Measurements from ENCODE around the gene NCKIPSD. TPM values are rescaled to one million over a fixed set of nuclear protein-coding genes. Genes with fewer than 3 reads are reported as not detected.

Gene NCKIPSD
- total RNA-seq, 2 donors from 2014 or later, result 14.6 to 17.2 TPM

DNA sequence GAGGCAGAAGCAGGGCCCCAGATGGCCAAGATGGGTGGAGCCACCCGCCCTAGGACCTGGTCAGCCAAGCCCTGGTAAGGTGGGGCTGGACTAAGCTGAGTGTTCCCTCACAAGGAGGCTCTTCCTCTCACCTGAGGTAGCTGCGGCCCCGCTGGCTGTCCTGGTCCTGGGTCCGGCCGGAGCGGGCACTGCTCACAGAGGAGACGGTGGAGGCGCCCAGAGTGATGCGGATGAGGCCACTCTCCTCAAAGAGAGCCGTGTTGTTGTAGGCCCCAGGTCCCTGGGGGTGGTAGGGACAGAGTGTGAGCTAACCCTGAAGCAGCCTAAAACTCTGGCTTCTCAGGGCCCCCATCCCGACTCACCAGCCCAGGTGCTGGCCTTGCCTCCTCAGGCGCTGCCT lies 43.1 kb downstream of the NCKIPSD start:
- Mint-ChIP-seq H3K27ac (no peak overlapping the region), H3K4me3 (no peak overlapping the region), H3K27me3 (peaks cover 5% of the 10 kb centered on the region), H3K36me3 (ENCODE audit: low read depth) (peaks cover 5% of the 10 kb centered on the region), H3K4me1 (peaks cover 2% of the 10 kb centered on the region)
- DNase-seq (no peak), ATAC-seq (no peak)
- no peaks in the 10 kb centered on the region for H3K9me3 ChIP-seq (ENCODE audit: control insufficient read depth, low read length, poor library complexity, severe bottlenecking)

DNA sequence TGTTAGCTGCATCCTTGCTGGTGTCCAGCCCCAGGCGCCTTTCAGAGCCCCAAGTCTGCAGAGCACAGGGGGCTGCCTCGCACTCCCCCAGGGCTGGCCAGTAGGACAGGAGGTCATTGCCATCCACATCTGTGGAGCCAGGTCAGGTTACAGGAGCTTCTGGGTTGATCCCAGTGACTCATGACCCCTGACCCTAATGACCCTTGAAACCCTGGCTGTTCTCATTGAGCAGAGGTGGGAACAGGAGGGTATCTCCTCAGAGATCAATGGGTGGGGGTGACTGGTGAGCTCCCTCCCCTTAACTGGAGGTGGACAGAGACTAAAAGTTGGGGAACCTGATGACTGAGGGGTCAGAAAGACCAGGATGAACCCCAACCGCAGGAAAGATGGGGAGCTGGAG lies 44.3 kb downstream of the NCKIPSD start:
- Mint-ChIP-seq H3K4me1 (peaks cover 2% of the 10 kb centered on the region), H3K36me3 (ENCODE audit: low read depth) (peaks cover 5% of the 10 kb centered on the region), H3K4me3 (no peak overlapping the region), H3K27me3 (peaks cover 5% of the 10 kb centered on the region), H3K27ac (no peak overlapping the region)
- DNase-seq, result no peak
- no peaks in the 10 kb centered on the region for H3K9me3 ChIP-seq (ENCODE audit: control insufficient read depth, low read length, poor library complexity, severe bottlenecking)
- ATAC-seq, result no peak

DNA sequence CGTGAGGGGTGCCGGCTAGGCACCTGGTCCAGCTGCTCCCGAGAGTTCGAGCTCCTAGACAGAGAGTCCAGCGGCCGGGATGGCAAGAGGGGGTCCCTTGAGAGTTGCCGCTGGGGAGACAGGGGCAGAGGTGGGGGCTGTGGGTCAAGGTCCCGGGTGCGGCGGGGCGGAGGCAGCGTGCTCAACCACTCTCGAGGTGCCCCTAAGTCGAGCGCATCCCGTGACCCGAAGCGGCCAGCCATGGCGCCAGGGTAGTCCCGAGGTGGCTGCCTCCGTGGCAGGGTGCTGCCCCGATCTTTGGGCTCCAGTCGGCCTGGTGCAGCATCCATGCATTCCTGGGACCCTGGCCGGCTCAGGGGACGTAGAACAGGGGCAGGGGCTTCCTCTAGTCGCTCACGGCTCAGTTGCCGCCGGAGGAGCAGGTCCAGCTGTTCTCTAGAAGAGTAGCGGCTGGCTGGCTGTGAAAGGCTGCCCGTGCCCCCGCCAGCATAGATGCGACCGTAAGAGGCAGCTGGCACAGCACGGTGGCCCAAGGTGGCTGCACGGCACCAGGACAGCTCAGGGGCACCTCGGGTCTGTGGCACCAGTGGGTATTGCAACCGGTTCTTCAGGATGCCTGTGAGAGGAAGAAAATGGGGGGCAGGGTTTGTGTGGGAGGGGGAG lies 45.6 kb downstream of the NCKIPSD start:
- H3K36me3 Mint-ChIP-seq (ENCODE audit: low read depth), result peaks cover 5% of the 10 kb centered on the region
- no peak for DNase-seq

DNA sequence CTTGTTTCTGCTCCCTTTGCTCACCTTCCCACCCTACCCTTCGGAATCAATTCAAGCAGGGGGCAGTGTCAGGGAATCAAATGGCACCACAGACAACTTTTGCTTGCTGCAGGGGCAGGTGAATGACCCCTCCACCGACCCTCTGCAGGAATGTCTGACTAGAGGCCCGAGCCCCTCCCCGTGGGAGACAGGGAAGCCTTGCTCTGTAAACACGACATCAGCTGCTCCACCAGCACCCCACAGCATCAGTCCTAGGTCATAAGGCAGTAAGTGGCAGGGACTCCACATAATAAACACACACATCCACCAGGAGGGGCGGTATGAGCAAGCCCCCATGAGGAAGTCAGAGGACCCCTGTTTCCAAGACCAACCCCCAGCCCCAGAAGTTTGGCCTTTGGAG lies 48.4 kb downstream of the NCKIPSD start:
- no peak for ATAC-seq
- Mint-ChIP-seq H3K4me3 (peak overlapping the region; percentile 33), H3K4me1 (peaks cover 12% of the 10 kb centered on the region), H3K27ac (peak overlapping the region; percentile 80), H3K36me3 (ENCODE audit: low read depth) (no peaks in the 10 kb centered on the region), H3K27me3 (peaks cover 5% of the 10 kb centered on the region)
- no peaks in the 10 kb centered on the region for H3K9me3 ChIP-seq (ENCODE audit: control insufficient read depth, low read length, poor library complexity, severe bottlenecking)
- DNase-seq, result no peak

More for the DNA sequence above, 45.6 kb downstream of the NCKIPSD start:
- no peak for ATAC-seq
- Mint-ChIP-seq H3K4me1 (peaks cover 3% of the 10 kb centered on the region), H3K27me3 (peaks cover 5% of the 10 kb centered on the region), H3K27ac (no peak overlapping the region), H3K4me3 (no peak overlapping the region)
- H3K9me3 ChIP-seq (ENCODE audit: control insufficient read depth, low read length, poor library complexity, severe bottlenecking), result no peaks in the 10 kb centered on the region

DNA sequence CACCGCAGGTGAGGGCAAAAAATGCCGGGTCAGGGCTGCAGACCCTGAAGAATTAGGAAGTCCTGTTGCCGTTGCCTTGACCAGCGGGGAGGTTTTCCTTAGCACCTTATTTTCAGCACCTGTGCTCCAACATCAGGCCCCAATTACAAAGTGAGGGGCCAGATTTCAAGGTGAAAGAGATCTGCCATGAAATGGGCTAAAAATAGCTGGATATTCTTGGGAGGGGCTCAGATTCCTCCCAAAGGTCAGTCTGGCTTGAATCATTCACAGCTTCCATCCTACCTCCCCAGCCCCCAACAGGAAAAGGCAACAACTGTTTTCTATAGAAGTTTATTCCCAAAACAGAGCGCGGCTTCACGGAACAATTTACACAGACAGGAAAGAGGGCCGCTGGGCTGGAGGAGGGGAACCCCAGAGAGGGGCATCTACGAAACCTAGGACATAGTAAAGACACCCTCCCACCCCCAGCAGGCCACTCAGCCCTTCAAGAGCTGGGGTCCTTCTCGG lies 49.5 kb downstream of the NCKIPSD start:
- Mint-ChIP-seq H3K4me1 (peaks cover 12% of the 10 kb centered on the region), H3K27ac (peak overlapping the region; percentile 80), H3K4me3 (peak overlapping the region; percentile 90), H3K27me3 (peaks cover 5% of the 10 kb centered on the region), H3K36me3 (ENCODE audit: low read depth) (no peaks in the 10 kb centered on the region)
- no peak for ATAC-seq
- DNase-seq, result no peak
- H3K9me3 ChIP-seq (ENCODE audit: control insufficient read depth, low read length, poor library complexity, severe bottlenecking), result no peaks in the 10 kb centered on the region

DNA sequence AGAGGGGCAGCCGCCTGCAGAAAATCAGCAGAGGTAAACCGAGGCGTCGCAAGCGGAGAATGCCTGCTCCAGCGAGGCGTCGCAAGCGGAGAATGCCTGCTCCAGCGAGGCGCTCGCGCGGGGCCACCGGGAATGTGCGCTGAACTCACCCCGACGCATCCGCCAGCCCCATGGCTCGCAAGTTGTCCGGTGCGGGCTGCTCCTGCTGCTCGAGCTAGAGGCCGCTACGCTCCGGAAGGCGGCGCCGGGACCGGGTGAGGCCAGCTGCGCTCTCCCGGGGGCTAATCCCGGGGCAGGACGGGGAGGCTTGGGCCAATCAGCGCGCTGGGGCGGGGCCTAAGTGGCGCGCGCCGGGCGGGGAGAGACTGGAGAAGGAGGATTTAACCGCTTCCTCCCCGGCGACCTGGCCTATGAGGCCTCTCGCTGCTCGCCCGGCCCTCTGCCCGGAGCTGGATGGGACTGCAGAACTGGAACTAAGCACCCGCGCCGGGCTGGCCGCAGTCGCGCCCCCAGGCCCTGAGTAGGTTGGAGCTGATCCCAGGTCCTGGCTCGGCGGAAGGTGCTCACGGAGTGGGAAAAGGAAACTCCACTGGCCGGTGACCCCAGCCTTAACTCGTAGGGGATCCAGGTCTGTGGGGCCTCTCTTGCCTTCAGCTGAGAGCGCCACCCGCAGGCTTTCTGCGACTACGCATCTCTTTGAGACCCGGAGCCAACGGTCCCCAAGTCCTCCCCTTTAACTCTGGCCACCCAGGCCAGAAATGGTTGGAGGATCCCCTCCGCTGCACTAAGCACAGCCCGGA lies 50.3 kb downstream of the NCKIPSD start, which contains the start of gene SLC26A6:
SLC26A6 (minus strand) TSS at position 240 of the 800 bp plus-strand sequence; CDS start at position 172, 68 bp downstream.
- H3K27me3 Mint-ChIP-seq, result peaks cover 5% of the 10 kb centered on the region
- ATAC-seq, result peak; percentile 99

DNA sequence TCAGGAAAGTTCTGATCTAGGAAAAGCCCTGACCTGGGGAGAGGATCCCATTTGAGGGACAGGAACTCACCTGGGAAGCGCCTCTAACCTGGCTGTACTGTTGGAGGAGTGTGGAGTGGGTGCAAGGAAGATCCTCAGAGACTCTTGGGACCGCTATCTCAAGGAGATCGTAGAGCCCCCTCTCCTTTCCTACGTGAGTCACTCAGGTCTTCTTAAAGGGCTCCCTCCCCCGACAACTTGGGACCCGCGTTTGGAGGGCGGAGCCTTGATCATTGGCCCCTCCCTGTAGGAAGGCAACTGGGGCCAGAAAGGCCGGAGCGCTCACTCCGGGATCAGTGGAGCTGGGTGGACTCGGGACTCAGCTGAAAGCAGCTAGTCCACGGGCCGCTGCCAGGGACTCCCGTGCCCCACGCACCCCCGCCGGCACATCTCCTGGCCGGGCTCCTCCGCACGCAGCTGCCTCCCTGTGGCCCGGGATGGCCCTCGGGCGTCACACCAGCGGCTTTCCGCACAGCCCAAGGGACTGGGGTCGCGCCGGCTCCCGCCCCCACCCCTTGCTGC lies 51.0 kb downstream of the NCKIPSD start:
- DNase-seq (peak in 2 of 3 donors; percentile 31 to 40), ATAC-seq (peak; percentile 32)
- Mint-ChIP-seq H3K4me3 (peak overlapping the region; percentile 90), H3K36me3 (ENCODE audit: low read depth) (no peaks in the 10 kb centered on the region), H3K27me3 (peaks cover 5% of the 10 kb centered on the region), H3K4me1 (peaks cover 12% of the 10 kb centered on the region), H3K27ac (peak overlapping the region; percentile 27)
- H3K9me3 ChIP-seq (ENCODE audit: control insufficient read depth, low read length, poor library complexity, severe bottlenecking), result no peaks in the 10 kb centered on the region

More for the DNA sequence above, 50.3 kb downstream of the NCKIPSD start, which contains the start of gene SLC26A6:
- H3K27ac Mint-ChIP-seq, result peak within 1 kb of the TSS; percentile 27
- no peaks in the 10 kb centered on the region for H3K36me3 Mint-ChIP-seq (ENCODE audit: low read depth)
- DNase-seq, result peak; percentile 83 to 91 (median 89)
- peak within 1 kb of the TSS; percentile 90 for H3K4me3 Mint-ChIP-seq
- peaks cover 12% of the 10 kb centered on the region for H3K4me1 Mint-ChIP-seq
- no peaks in the 10 kb centered on the region for H3K9me3 ChIP-seq (ENCODE audit: control insufficient read depth, low read length, poor library complexity, severe bottlenecking)

DNA sequence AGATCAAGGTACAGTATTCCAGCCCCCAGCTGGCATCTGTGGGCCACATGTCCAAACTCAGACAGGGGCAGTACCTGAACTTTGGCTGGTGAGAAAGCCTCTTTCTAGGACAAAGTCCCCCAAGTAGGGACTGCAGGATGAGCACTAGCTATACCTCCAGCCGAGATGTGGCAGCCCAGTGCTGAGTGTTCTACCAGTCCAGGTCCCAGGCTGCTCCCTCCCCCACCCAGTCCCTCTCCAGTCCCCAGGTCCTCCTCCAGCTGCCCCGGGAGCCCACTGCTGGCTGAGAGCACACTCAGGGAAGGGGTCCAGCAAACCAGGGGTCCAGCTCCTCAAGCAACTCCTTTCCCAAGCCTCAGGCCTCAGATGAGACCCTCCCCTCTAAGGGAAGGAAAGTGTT lies 52.0 kb downstream of the NCKIPSD start:
- no peaks in the 10 kb centered on the region for H3K36me3 Mint-ChIP-seq (ENCODE audit: low read depth)
- DNase-seq, result no peak
- no peak for ATAC-seq
- H3K27me3 Mint-ChIP-seq, result no peaks in the 10 kb centered on the region
- H3K27ac Mint-ChIP-seq, result no peak overlapping the region
- peak overlapping the region; percentile 90 for H3K4me3 Mint-ChIP-seq
- peaks cover 12% of the 10 kb centered on the region for H3K4me1 Mint-ChIP-seq
- H3K9me3 ChIP-seq (ENCODE audit: control insufficient read depth, low read length, poor library complexity, severe bottlenecking), result no peaks in the 10 kb centered on the region

DNA sequence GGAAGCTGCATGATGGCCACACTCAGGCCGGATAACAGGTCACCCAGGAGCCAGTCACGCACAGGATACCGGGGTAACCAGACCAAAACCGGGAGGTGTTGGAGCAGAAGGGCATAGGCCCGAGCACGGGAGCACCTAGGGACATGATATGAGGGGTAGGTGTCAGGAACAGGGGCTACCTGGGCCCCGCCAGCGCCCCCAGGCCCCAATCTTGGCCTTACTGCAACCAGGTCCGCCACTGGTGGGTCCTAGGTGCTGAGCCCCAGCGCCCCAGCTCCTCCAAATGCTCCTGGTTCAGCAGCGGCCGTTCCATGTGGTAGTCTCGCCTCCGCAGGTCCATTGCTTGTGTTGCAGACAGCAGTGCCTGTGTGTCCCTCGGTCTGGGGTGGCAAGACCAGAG lies 52.5 kb downstream of the NCKIPSD start:
- H3K9me3 ChIP-seq (ENCODE audit: control insufficient read depth, low read length, poor library complexity, severe bottlenecking), result no peaks in the 10 kb centered on the region
- H3K4me3 Mint-ChIP-seq, result no peak overlapping the region
- peaks cover 12% of the 10 kb centered on the region for H3K4me1 Mint-ChIP-seq
- H3K27ac Mint-ChIP-seq, result no peak overlapping the region
- ATAC-seq (no peak), DNase-seq (no peak)
- H3K36me3 Mint-ChIP-seq (ENCODE audit: low read depth), result no peaks in the 10 kb centered on the region
- H3K27me3 Mint-ChIP-seq, result no peaks in the 10 kb centered on the region

DNA sequence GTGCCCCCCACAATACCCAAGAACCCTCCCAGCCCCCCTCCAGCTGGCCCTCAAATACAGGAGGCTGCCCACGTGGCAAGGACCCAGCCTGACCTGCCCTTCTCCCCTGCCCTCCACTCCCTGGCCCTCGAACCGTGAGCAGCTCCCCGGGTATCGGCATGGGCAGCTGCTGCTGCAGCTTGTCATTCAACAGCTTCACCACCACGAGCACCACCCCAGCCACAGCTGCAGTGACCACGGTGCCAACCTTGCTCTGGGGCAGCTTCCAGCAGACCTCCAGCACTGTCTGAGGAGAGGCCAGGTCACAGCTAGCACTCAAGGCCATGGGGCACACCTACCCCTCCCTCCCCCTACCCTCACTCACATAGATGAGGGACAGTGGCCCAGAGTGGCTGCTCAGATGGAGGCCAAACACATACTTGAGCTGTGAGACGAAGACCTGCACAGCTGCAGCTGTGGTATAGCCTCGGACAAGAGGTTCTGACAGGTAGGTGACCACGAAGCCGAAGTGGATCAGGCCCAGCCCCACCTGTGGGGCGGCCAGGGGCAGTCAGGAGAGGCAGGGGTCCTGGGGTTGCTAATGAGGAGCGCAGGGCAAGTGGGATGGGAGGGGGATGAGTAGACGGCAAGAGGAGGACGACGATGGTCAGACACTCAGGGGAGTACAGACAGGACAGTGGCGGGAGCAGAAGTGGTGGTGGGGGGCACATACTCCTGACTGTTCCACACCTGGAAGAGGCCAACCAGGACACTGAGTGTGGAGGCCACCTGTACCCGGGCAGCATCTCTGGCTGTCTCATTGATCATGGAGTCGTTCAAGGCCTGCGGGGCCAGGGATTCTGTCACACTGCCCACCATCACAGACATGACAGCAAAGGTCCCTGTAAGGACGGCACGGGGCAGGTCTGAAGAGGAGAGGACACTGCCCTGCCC lies 53.9 kb downstream of the NCKIPSD start:
- no peak overlapping the region for H3K27ac Mint-ChIP-seq
- H3K27me3 Mint-ChIP-seq, result no peaks in the 10 kb centered on the region
- DNase-seq (no peak), ATAC-seq (no peak)
- H3K4me3 Mint-ChIP-seq, result no peak overlapping the region
- H3K36me3 Mint-ChIP-seq (ENCODE audit: low read depth), result no peaks in the 10 kb centered on the region
- H3K9me3 ChIP-seq (ENCODE audit: control insufficient read depth, low read length, poor library complexity, severe bottlenecking), result no peaks in the 10 kb centered on the region
- peaks cover 12% of the 10 kb centered on the region for H3K4me1 Mint-ChIP-seq

DNA sequence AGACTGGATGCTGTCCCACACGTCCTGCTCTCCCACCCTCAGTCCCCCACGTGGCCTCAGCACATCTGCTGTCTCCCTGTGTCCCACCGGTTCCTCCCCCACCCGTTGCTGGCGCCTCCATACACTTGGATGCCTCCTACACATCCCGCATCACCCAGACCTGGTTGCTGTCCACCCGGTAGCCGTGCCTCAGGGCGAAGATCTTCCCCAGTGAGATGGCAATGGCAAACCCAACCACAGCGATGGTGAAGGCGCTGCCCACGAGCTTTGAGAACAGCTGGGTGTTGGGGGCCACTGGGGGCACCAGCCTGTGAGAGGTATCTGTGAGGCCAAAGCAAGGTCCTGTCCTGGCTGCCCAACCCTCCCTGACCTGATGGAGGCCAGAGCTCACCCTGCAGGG lies 54.9 kb downstream of the NCKIPSD start:
- no peaks in the 10 kb centered on the region for H3K9me3 ChIP-seq (ENCODE audit: control insufficient read depth, low read length, poor library complexity, severe bottlenecking)
- Mint-ChIP-seq H3K36me3 (ENCODE audit: low read depth) (no peaks in the 10 kb centered on the region), H3K4me3 (no peak overlapping the region), H3K27ac (no peak overlapping the region), H3K4me1 (peaks cover 10% of the 10 kb centered on the region), H3K27me3 (no peaks in the 10 kb centered on the region)
- DNase-seq (no peak), ATAC-seq (no peak)

DNA sequence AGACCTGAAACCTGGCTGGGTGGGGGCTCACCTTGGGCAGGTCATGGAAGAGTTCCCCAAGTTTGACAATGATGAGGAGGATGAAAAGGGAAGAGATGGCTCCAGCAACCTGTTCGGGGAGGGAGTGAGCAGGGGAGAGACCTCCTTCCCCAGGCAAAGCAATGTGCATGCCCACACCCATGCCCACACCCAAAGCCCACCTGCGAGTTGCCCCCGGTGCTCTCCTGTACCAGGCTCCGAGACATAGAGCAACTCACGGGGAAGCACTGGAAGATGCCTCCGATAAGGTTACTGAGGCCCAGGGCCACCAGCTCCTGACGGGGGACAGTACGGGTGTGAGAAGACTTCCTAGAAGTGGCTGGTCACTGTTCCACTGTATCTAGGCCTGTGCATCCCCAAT lies 55.3 kb downstream of the NCKIPSD start:
- no peaks in the 10 kb centered on the region for H3K27me3 Mint-ChIP-seq
- no peak overlapping the region for H3K4me3 Mint-ChIP-seq
- peaks cover 10% of the 10 kb centered on the region for H3K4me1 Mint-ChIP-seq
- H3K9me3 ChIP-seq (ENCODE audit: control insufficient read depth, low read length, poor library complexity, severe bottlenecking), result no peaks in the 10 kb centered on the region
- ATAC-seq (no peak), DNase-seq (no peak)
- H3K36me3 Mint-ChIP-seq (ENCODE audit: low read depth), result no peaks in the 10 kb centered on the region
- no peak overlapping the region for H3K27ac Mint-ChIP-seq
